Endothelial cell of umbilical vein (primary cell): Measurements from ENCODE around the gene ZNF329. TPM values are rescaled to one million over a fixed set of nuclear protein-coding genes. Genes with fewer than 3 reads are reported as not detected.

Experiments
- BruUV-seq: library from RNA; stranded (reverse); fragments of 400-500 nt; replicated peaks from 2 replicates; lab custom pipeline; 2021; lab: Mats Ljungman, UMichigan
- CTCF ChIA-PET: fragments of 300-600, 350-600 bp; sonication (Branson Sonifier 250); formaldehyde crosslinking; loops from one replicate; lab custom pipeline; 2021; ENCODE audit warnings: antibody characterized with exemption, inconsistent platforms; lab: Charles Lee
- POLR2A ChIA-PET: fragments of 300-600, 350-600 bp; sonication (Branson Sonifier 250); formaldehyde crosslinking; loops from one replicate; lab custom pipeline; 2021; ENCODE audit warnings: antibody characterized with exemption, inconsistent platforms; lab: Charles Lee
- DNase-seq: peaks from one replicate; pipeline ENCODE4 v3.0.0-alpha.2; 2011; ENCODE audit warnings: low read depth, low spot score
- FAIRE-seq: peaks from 2 replicates; lab custom pipeline; 2011; peaks lifted over from hg19 to GRCh38; lab: Jason Lieb, UNC
- H2AFZ ChIP-seq: 2 replicates; pipeline ENCODE4 v1.6.0; 2012; ENCODE audit warnings: low read depth, low read length, control low read depth, inconsistent platforms
- H3K27ac ChIP-seq: 2 replicates; pipeline ENCODE4 v1.5.1; 2011; ENCODE audit warnings: low read depth, mild to moderate bottlenecking, control low read depth, low read length, moderate library complexity; ENCODE audit not compliant: insufficient read depth
- H3K27me3 ChIP-seq, 2 experiments: 2 replicates each; pipeline versions ENCODE4 v1.6.0 to v1.6.1; 2011; ENCODE audit warnings: low read length in 2 of 2, mixed read lengths in 1 of 2; ENCODE audit not compliant: control insufficient read depth in 2 of 2, insufficient read depth in 2 of 2
- H3K36me3 ChIP-seq, 2 experiments: 2 replicates in 1 of 2; 3 replicates in 1 of 2; pipeline ENCODE4 v1.5.1; 2011; ENCODE audit warnings: low read length in 2 of 2, mild to moderate bottlenecking in 1 of 2, moderate library complexity in 1 of 2; ENCODE audit not compliant: control insufficient read depth in 2 of 2, insufficient read depth in 2 of 2; ENCODE audit errors: extremely low read depth in 1 of 2
- H3K4me1 ChIP-seq: 3 replicates; pipeline ENCODE4 v1.5.1; 2011; ENCODE audit warnings: mild to moderate bottlenecking, low read length; ENCODE audit not compliant: control insufficient read depth, insufficient read depth; ENCODE audit errors: extremely low read depth
- H3K4me2 ChIP-seq: 2 replicates; pipeline ENCODE4 v1.6.1; 2011; ENCODE audit warnings: low read length, control low read depth, mixed read lengths; ENCODE audit not compliant: insufficient read depth
- H3K4me3 ChIP-seq, 3 experiments: fragments of 200-600 bp in 1 of 3; sonication (generic), shearing (Covaris generic) in 1 of 3; replicated peaks in 1 of 3; 2 replicates each; pipeline ENCODE4 v1.5.1; 2011 to 2016; ENCODE audit warnings: control low read depth in 3 of 3, low read length in 3 of 3, mild to moderate bottlenecking in 2 of 3, inconsistent platforms in 1 of 3, low read depth in 1 of 3, moderate library complexity in 1 of 3; ENCODE audit not compliant: insufficient read depth in 1 of 3
- H3K79me2 ChIP-seq: 2 replicates; pipeline ENCODE4 v1.6.0; 2012; ENCODE audit warnings: low read length, inconsistent platforms; ENCODE audit not compliant: control insufficient read depth, insufficient read depth
- H3K9ac ChIP-seq: replicated peaks from 2 replicates; pipeline ENCODE3; 2011; ENCODE audit warnings: low read length, control low read depth; ENCODE audit not compliant: insufficient read depth; ENCODE audit errors: extremely low read depth
- H3K9me1 ChIP-seq: replicated peaks from 3 replicates; pipeline ENCODE4 v1.6.0; 2011; ENCODE audit warnings: mild to moderate bottlenecking, low read length; ENCODE audit not compliant: control insufficient read depth, insufficient read depth; ENCODE audit errors: extremely low read depth
- H3K9me3 ChIP-seq: replicated peaks from 2 replicates; pipeline ENCODE4 v1.5.1; 2012; ENCODE audit warnings: low read length, inconsistent platforms; ENCODE audit not compliant: control insufficient read depth, insufficient read depth
- H4K20me1 ChIP-seq: replicated peaks from 2 replicates; pipeline ENCODE3; 2011; ENCODE audit warnings: mild to moderate bottlenecking, low read length; ENCODE audit not compliant: control insufficient read depth, insufficient read depth; ENCODE audit errors: extremely low read depth
- CTCF ChIP-seq, 2 donors: IDR thresholded peaks; 1 replicate in 1 of 2; 2 replicates in 1 of 2; pipeline ENCODE4 v1.5.1; 2011; ENCODE audit warnings: low read length in 2 of 2, mild to moderate bottlenecking in 2 of 2, moderate library complexity in 2 of 2, control low read depth in 1 of 2, inconsistent platforms in 1 of 2, low read depth in 1 of 2; ENCODE audit not compliant: insufficient read depth in 1 of 2; ENCODE audit errors: extremely low read depth in 1 of 2
- EZH2 ChIP-seq: IDR thresholded peaks from 2 replicates; pipeline ENCODE4 v1.6.1; 2012; ENCODE audit warnings: borderline replicate concordance, low read depth, mild to moderate bottlenecking, moderate library complexity, low read length, inconsistent platforms; ENCODE audit not compliant: severe bottlenecking
- FOS ChIP-seq: IDR thresholded peaks from 2 replicates; pipeline ENCODE4 v1.6.1; 2011; ENCODE audit warnings: mild to moderate bottlenecking, low read length, moderate library complexity, borderline replicate concordance; ENCODE audit not compliant: insufficient read depth
- GATA2 ChIP-seq: IDR thresholded peaks from 2 replicates; pipeline ENCODE4 v1.7.0; 2011; ENCODE audit warnings: low read depth, mild to moderate bottlenecking, moderate library complexity, mixed read lengths, low read length; ENCODE audit not compliant: insufficient read length, insufficient read depth
- JUN ChIP-seq: IDR thresholded peaks from 2 replicates; pipeline ENCODE4 v1.6.1; 2011; ENCODE audit warnings: borderline replicate concordance, low read depth; ENCODE audit not compliant: insufficient read length, insufficient read depth
- MAX ChIP-seq: IDR thresholded peaks from 2 replicates; pipeline ENCODE4 v1.6.1; 2011; ENCODE audit not compliant: insufficient read depth, insufficient read length
- MYC ChIP-seq: IDR thresholded peaks from one replicate; pipeline ENCODE4 v1.6.1; 2011; ENCODE audit warnings: mild to moderate bottlenecking, low read depth, low read length
- POLR2A ChIP-seq: IDR thresholded peaks from 2 replicates; pipeline ENCODE4 v1.6.1; 2012; ENCODE audit warnings: low read depth, mild to moderate bottlenecking, control low read depth, low read length
- POLR2AphosphoS5 ChIP-seq: IDR thresholded peaks from 2 replicates; pipeline ENCODE4 v1.6.1; 2012; ENCODE audit warnings: low read depth, mild to moderate bottlenecking, control low read depth, low read length, moderate library complexity; ENCODE audit not compliant: insufficient read depth
- dilution Hi-C: fragments of 300-500 bp; cut with MboI; formaldehyde crosslinking; loops from one replicate; pipeline ENCODE4 v1.15.0; 2019; ENCODE audit warnings: low sequenced_read_pairs; ENCODE audit not compliant: extremely low pct_ligation_motif_present
- intact Hi-C: fragments of 100-400 bp; cut with micrococcal nuclease; formaldehyde crosslinking; loops from one replicate; pipeline ENCODE4 v1.10.0; 2022
- polyA plus RNA-seq, 4 experiments: library from polyadenylated mRNA; depleted of rRNA in 3 of 4; stranded (reverse) in 3 of 4; unstranded in 1 of 4; fragments of >200 nt; gene quantifications; 2 replicates each; pipeline versions ENCODE4 v1.2.1 to v1.2.3, GENCODE V29; 2011 to 2012; ENCODE audit warnings: missing spikeins in 1 of 4
- total RNA-seq: library from RNA; stranded (reverse); gene quantifications from 2 replicates; pipeline ENCODE4 v1.2.3, GENCODE V29; 2021

The ZNF329 gene
- total and polyA plus RNA-seq, 2 donors (not counting 3 experiments of a cell fraction or from before 2014, with no cell fraction given), result 3.0 to 5.3 TPM

GRCh38 chr19:58128041-58128685 lies 22.4 kb downstream of the ZNF329 start:
- BruUV-seq, result no TSS peak
- Histone ChIP-seq H3K9me3 (peaks cover 33% of the 10 kb centered on the region), H3K79me2 (no peaks in the 10 kb centered on the region), H3K4me1 (no peaks in the 10 kb centered on the region), H3K27me3 (no peaks in the 10 kb centered on the region), H3K36me3 (peaks cover 2 to 19% of the 10 kb centered on the region in 2 experiments), H3K9me1 (no peaks in the 10 kb centered on the region), H2AFZ (no peak overlapping the region), H3K27ac (no peak overlapping the region), H3K4me2 (no peak overlapping the region), H4K20me1 (no peaks in the 10 kb centered on the region), H3K9ac (no peak overlapping the region), H3K4me3 (no peak overlapping the region)
- ChIA-PET CTCF (no interaction called here), POLR2A (no interaction called here)
- dilution Hi-C loops, result no loop called here
- FAIRE-seq, result no peak
- intact Hi-C loops, result no loop called here
- DNase-seq, result no peak
- TF ChIP-seq EZH2 (no peak), CTCF (IDR thresholded peaks at IDR 0.05; ENCODE audit: extremely low read depth in 1 of 2, insufficient read depth in 1 of 2, low read depth in 1 of 2, low read length in 2 of 2) (no peak), POLR2A (no peak), MYC (no peak), FOS (no peak), GATA2 (no peak), MAX (no peak), POLR2AphosphoS5 (no peak), JUN (no peak)
